Endothelial cell of umbilical vein (primary cell): ENCODE data around the gene LYPD5.
A peak's percentile ranks its signal among the peaks of the same experiment; 100 is the strongest.

Experiments used
- CTCF ChIP-seq, 2 donors: IDR thresholded peaks; 1 replicate in 1 of 2; 2 replicates in 1 of 2; pipeline ENCODE4 v1.5.1; 2011; ENCODE audit warnings: low read length in 2 of 2, mild to moderate bottlenecking in 2 of 2, moderate library complexity in 2 of 2, control low read depth in 1 of 2, inconsistent platforms in 1 of 2, low read depth in 1 of 2; ENCODE audit not compliant: insufficient read depth in 1 of 2; ENCODE audit errors: extremely low read depth in 1 of 2
- POLR2A ChIP-seq: IDR thresholded peaks from 2 replicates; pipeline ENCODE4 v1.6.1; 2012; ENCODE audit warnings: low read depth, mild to moderate bottlenecking, control low read depth, low read length
- POLR2AphosphoS5 ChIP-seq: IDR thresholded peaks from 2 replicates; pipeline ENCODE4 v1.6.1; 2012; ENCODE audit warnings: low read depth, mild to moderate bottlenecking, control low read depth, low read length, moderate library complexity; ENCODE audit not compliant: insufficient read depth

- TF ChIP-seq CTCF (IDR thresholded peaks at IDR 0.05; ENCODE audit: extremely low read depth in 1 of 2, insufficient read depth in 1 of 2, low read depth in 1 of 2, low read length in 2 of 2): no peak
- TF ChIP-seq POLR2A: peak; percentile 72
- peak; percentile 40 for TF ChIP-seq POLR2AphosphoS5
These were observed 24.8 kb upstream of the LYPD5 start, which contains the start of gene ZNF283 for GRCh38 chr19:43826787-43827754.
